Upper lobe of left lung (tissue), 6 donors: ENCODE data around the gene JDP2. TPM values are rescaled to one million over a fixed set of nuclear protein-coding genes. Genes with fewer than 3 reads are reported as not detected.

Experiments
- ATAC-seq, 2 donors: fragments of 200-7000 bp; cut with Tn5 transposase; one replicate each; pipeline ENCODE4 v1.9.1; 2022; ENCODE audit warnings: mild to moderate bottlenecking in 2 of 2, moderate library complexity in 2 of 2; ENCODE audit not compliant: low FRiP score in 2 of 2
- DNase-seq, 2 donors: peaks; one replicate each; pipeline ENCODE4 v3.0.0-alpha.2; 2019 to 2020
- H3K27ac ChIP-seq, 4 donors: fragments of 200-600 bp; sonication (generic); one replicate each; pipeline ENCODE4 v1.5.1; 2016 to 2019
- H3K27me3 ChIP-seq, 4 donors: fragments of 200-600 bp; sonication (generic); one replicate each; pipeline ENCODE4 v1.5.1; 2017 to 2019
- H3K36me3 ChIP-seq, 4 donors: fragments of 200-600 bp; sonication (generic); one replicate each; pipeline ENCODE4 v1.5.1; 2016 to 2019
- H3K4me1 ChIP-seq, 4 donors: fragments of 200-600 bp; sonication (generic); one replicate each; pipeline ENCODE4 v1.5.1; 2018 to 2019
- H3K4me3 ChIP-seq, 4 donors: fragments of 200-600 bp; sonication (generic); one replicate each; pipeline ENCODE4 v1.5.1; 2017 to 2019; ENCODE audit warnings: mild to moderate bottlenecking in 2 of 4, moderate library complexity in 1 of 4
- H3K9me3 ChIP-seq, 4 donors: fragments of 200-600 bp; sonication (generic); one replicate each; pipeline ENCODE4 v1.5.1; 2018 to 2019
- EP300 ChIP-seq, 4 donors: sonication (generic); formaldehyde crosslinking; IDR thresholded peaks; one replicate each; pipeline ENCODE4 v1.5.1; 2017; ENCODE audit warnings: antibody characterized with exemption in 4 of 4, control low read depth in 2 of 4
- POLR2A ChIP-seq, 4 donors: fragments of 450-650 bp; IDR thresholded peaks; one replicate each; pipeline ENCODE4 v1.5.1; 2016 to 2017; ENCODE audit warnings: antibody characterized with exemption in 4 of 4, mild to moderate bottlenecking in 2 of 4
- POLR2AphosphoS5 ChIP-seq, 2 donors: sonication (generic); formaldehyde crosslinking; IDR thresholded peaks; one replicate each; pipeline ENCODE4 v1.5.1; 2017; ENCODE audit warnings: antibody characterized with exemption in 2 of 2
- WGBS, 2 donors: methylation state at CpG; one replicate each; pipeline ENCODE4 v1.1.5; 2017 to 2018; 5-methylcytosine and 5-hydroxymethylcytosine counted together
- total RNA-seq, 6 donors: library from RNA; depleted of rRNA in 4 of 6; stranded (reverse); fragments of >200 nt in 4 of 6; gene quantifications; one replicate each; pipeline versions ENCODE4 v1.1.0 to v1.2.1, GENCODE V29; 2016 to 2021
- TF ChIP-seq, protein P1 (sequence below), 6 experiments: fragments of 450-650 bp in 4 of 6; fragments of 200-600 bp in 2 of 6; sonication (generic) in 2 of 6; IDR thresholded peaks; one replicate each; pipeline ENCODE4 v1.5.1; 2016 to 2019; ENCODE audit warnings: antibody characterized with exemption in 6 of 6
- donor health status: DM: no; HTN: no; CAD: no; lungs with moderate emphysema.
- donor health status: DM: no; HTN: yes; CAD: no; lungs with severe emphysema.

The JDP2 gene
- total RNA-seq, 6 donors from 2014 or later, result 60.5 to 150 (median 110) TPM

DNA sequence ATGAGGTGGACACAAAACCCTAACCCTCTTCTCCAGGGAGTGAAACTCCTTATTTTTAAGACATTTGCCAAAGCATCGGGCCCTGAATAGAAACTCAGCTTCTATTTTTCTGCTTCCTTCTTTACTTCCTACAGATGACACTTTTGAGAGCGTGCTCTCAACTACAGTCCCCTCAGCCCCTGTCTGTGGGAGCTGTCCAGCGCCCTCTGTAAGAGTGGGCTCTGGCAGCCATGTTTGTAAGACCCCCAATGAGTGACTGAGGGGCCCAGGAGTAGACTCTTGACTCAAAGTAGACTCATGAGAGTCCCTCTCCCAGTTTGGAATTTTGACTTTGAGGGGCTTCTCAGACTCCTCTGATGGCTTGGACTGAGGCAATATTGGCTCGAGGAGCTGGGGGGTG is 68.9 kb downstream of the JDP2 start:
- TF ChIP-seq POLR2AphosphoS5 (IDR thresholded peaks at IDR 0.05) (no peak), POLR2A (IDR thresholded peaks at IDR 0.05) (no peak), EP300 (IDR thresholded peaks at IDR 0.05) (no peak)
- TF ChIP-seq, protein P1, sequence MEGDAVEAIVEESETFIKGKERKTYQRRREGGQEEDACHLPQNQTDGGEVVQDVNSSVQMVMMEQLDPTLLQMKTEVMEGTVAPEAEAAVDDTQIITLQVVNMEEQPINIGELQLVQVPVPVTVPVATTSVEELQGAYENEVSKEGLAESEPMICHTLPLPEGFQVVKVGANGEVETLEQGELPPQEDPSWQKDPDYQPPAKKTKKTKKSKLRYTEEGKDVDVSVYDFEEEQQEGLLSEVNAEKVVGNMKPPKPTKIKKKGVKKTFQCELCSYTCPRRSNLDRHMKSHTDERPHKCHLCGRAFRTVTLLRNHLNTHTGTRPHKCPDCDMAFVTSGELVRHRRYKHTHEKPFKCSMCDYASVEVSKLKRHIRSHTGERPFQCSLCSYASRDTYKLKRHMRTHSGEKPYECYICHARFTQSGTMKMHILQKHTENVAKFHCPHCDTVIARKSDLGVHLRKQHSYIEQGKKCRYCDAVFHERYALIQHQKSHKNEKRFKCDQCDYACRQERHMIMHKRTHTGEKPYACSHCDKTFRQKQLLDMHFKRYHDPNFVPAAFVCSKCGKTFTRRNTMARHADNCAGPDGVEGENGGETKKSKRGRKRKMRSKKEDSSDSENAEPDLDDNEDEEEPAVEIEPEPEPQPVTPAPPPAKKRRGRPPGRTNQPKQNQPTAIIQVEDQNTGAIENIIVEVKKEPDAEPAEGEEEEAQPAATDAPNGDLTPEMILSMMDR (IDR thresholded peaks at IDR 0.05), result no peak
- WGBS, 2 donors, result 90 to 96% methylated on average over 4 of the region's 4 CpGs
- no peak overlapping the region for H3K4me3 ChIP-seq
- H3K27me3 ChIP-seq, result no peaks in the 10 kb centered on the region
- H3K9me3 ChIP-seq, result no peaks in the 10 kb centered on the region
- peaks cover 0 to 7% (median 0%) of the 10 kb centered on the region in 4 donors for H3K4me1 ChIP-seq
- no peak for ATAC-seq
- H3K27ac ChIP-seq, result no peak overlapping the region
- no peak for DNase-seq
- H3K36me3 ChIP-seq, result no peaks in the 10 kb centered on the region

- WGBS, 2 donors, result 70% methylated on average over 3 to 4 of the region's 4 CpGs
- no peak overlapping the region for H3K27ac ChIP-seq
- no peaks in the 10 kb centered on the region for H3K27me3 ChIP-seq
- ATAC-seq (peak in 1 of 2 donors; percentile 41), DNase-seq (no peak)
- H3K36me3 ChIP-seq, result no peaks in the 10 kb centered on the region
- no peaks in the 10 kb centered on the region for H3K9me3 ChIP-seq
- H3K4me1 ChIP-seq, result peaks cover 0 to 7% (median 0%) of the 10 kb centered on the region in 4 donors
- no peak for TF ChIP-seq EP300 (IDR thresholded peaks at IDR 0.05)
- H3K4me3 ChIP-seq, result no peak overlapping the region
Measured at GRCh38 chr14:75497191-75497590, 69.4 kb downstream of the JDP2 start.

- no peak for ATAC-seq
- TF ChIP-seq EP300 (IDR thresholded peaks at IDR 0.05), result no peak
- TF ChIP-seq, protein P1 (IDR thresholded peaks at IDR 0.05), result no peak
- TF ChIP-seq POLR2A (IDR thresholded peaks at IDR 0.05), result no peak
- Histone ChIP-seq H3K27me3 (no peaks in the 10 kb centered on the region), H3K4me3 (no peak overlapping the region), H3K4me1 (peaks cover 0 to 7% (median 0%) of the 10 kb centered on the region in 4 donors), H3K36me3 (no peaks in the 10 kb centered on the region), H3K9me3 (no peaks in the 10 kb centered on the region), H3K27ac (no peak overlapping the region)
- no peak for DNase-seq
- WGBS, 2 donors, result 89 to 93% methylated on average over 11 of the region's 11 CpGs
Measured at GRCh38 chr14:75497701-75498100, 69.9 kb downstream of the JDP2 start.

DNA sequence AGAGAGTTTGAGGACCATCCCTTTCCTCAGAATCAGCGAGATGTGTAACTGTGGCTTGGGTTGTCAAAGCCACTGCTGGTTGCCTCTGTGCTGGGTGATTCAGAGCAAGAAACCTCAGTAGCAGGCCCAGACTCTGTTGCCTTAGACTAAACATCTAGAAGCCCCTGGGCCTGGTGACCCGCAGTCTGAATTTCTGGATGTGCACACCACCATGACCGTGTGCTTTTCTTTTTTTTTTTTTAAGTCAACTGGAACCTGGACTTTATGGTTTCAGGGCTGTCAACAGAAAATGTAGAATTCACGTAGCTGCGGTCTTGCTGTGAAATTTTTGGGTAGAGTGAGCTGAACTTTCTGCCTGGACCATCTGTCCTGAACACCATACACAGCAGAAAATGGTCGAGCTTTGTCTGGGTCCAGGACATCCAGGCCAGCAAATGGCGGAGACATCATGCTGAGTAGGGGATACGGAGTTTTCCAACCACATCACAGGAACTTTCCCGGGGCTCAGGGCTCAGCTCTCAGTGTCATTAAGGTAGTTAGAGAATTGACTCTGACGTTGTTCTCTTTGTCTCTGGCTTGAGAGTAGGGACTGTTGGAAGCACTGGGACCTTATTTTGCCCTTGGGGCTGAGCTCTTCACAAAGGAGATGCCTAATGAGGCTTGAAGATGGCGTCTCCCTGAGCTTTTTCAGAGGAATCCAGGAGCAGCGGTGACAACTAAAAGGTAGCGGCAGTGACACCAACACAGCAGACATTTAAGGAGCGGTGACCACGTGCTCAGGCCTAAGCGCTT is 71.5 kb downstream of the JDP2 start:
- Histone ChIP-seq H3K4me3 (no peak overlapping the region), H3K9me3 (no peaks in the 10 kb centered on the region), H3K27me3 (no peaks in the 10 kb centered on the region), H3K36me3 (no peaks in the 10 kb centered on the region), H3K4me1 (peaks cover 0 to 4% (median 0%) of the 10 kb centered on the region in 4 donors), H3K27ac (no peak overlapping the region)
- TF ChIP-seq POLR2AphosphoS5 (IDR thresholded peaks at IDR 0.05) (no peak), POLR2A (IDR thresholded peaks at IDR 0.05) (no peak), EP300 (IDR thresholded peaks at IDR 0.05) (no peak)
- TF ChIP-seq, protein P1 (IDR thresholded peaks at IDR 0.05), result no peak
- ATAC-seq, result no peak
- DNase-seq, result no peak
- WGBS, 2 donors, result 89 to 94% methylated on average over 16 of the region's 16 CpGs

DNA sequence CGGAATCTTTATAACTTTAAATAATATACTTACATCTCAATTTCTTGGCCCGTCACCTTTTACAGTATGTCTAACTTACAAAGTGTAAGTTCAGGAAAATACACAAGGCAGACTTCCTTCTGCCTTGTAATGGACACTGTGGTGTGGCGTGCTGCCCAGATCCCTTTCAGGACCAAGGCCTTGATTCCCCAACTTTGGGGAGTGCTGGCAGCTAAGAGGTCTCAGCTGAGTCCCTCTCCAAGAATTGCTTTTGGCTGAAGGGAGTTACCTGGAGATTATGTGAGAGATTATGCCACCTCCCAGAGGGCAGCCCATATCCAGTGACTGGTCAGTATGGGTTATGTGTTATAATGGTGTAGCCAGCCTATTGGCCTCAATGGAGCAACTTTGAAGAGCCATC is 73.3 kb downstream of the JDP2 start:
- Histone ChIP-seq H3K4me3 (no peak overlapping the region), H3K36me3 (no peaks in the 10 kb centered on the region), H3K27ac (no peak overlapping the region), H3K4me1 (peaks cover 0 to 4% (median 0%) of the 10 kb centered on the region in 4 donors), H3K27me3 (no peaks in the 10 kb centered on the region), H3K9me3 (no peaks in the 10 kb centered on the region)
- TF ChIP-seq EP300 (IDR thresholded peaks at IDR 0.05) (no peak), POLR2A (IDR thresholded peaks at IDR 0.05) (no peak), POLR2AphosphoS5 (IDR thresholded peaks at IDR 0.05) (no peak)
- TF ChIP-seq, protein P1 (IDR thresholded peaks at IDR 0.05), result no peak
- DNase-seq, result no peak
- no peak for ATAC-seq
- WGBS, 2 donors, result 92% methylated on average over 3 of the region's 3 CpGs
